OCI-LY1 (cell line): ENCODE measurements around the gene RAI14.

Experiments used
- H2AFZ ChIP-seq: fragments of 200-600 bp; sonication (generic), shearing (Covaris generic); 2 replicates; pipeline ENCODE4 v1.6.0; 2014; ENCODE audit warnings: antibody characterized with exemption, mild to moderate bottlenecking, low read length
- H3F3A ChIP-seq: fragments of 200-600 bp; sonication (generic), shearing (Covaris generic); 2 replicates; pipeline ENCODE4 v1.6.0; 2014; ENCODE audit warnings: mild to moderate bottlenecking, antibody characterized with exemption, low read length, moderate library complexity; ENCODE audit not compliant: insufficient read depth
- H3K27ac ChIP-seq: fragments of 200-600 bp; sonication (generic); 2 replicates; pipeline ENCODE4 v1.5.1; 2014; ENCODE audit warnings: low read length, mixed run types, mild to moderate bottlenecking, low read depth; ENCODE audit not compliant: poor library complexity, severe bottlenecking
- H3K27me3 ChIP-seq: fragments of 200-600 bp; sonication (generic); 2 replicates; pipeline ENCODE4 v1.6.0; 2014; ENCODE audit warnings: antibody characterized with exemption, mild to moderate bottlenecking, low read length, moderate library complexity; ENCODE audit not compliant: insufficient read depth
- H3K36me3 ChIP-seq: fragments of 200-600 bp; sonication (generic); 2 replicates; pipeline ENCODE4 v1.6.1; 2014; ENCODE audit warnings: mild to moderate bottlenecking, antibody characterized with exemption, low read length, moderate library complexity, mixed read lengths; ENCODE audit not compliant: insufficient read depth
- H3K4me1 ChIP-seq: fragments of 200-600 bp; sonication (generic); 2 replicates; pipeline ENCODE4 v1.5.1; 2014; ENCODE audit warnings: mild to moderate bottlenecking, low read length, moderate library complexity; ENCODE audit not compliant: insufficient read depth, severe bottlenecking
- H3K4me2 ChIP-seq: fragments of 200-600 bp; sonication (generic), shearing (Covaris generic); 2 replicates; pipeline ENCODE4 v1.6.1; 2014; ENCODE audit warnings: low read length
- H3K4me3 ChIP-seq: fragments of 200-600 bp; sonication (generic); 2 replicates; pipeline ENCODE4 v1.5.1; 2014; ENCODE audit warnings: low read length, low read depth, mild to moderate bottlenecking, mixed read lengths; ENCODE audit not compliant: poor library complexity, severe bottlenecking
- H3K79me2 ChIP-seq: fragments of 200-600 bp; shearing (Covaris generic); 2 replicates; pipeline ENCODE4 v1.6.1; 2016; ENCODE audit warnings: mixed run types, low read length, mixed read lengths; ENCODE audit not compliant: insufficient read depth
- H3K9ac ChIP-seq: fragments of 200-600 bp; sonication (generic), shearing (Covaris generic); 2 replicates; pipeline ENCODE4 v1.6.1; 2014; ENCODE audit warnings: mild to moderate bottlenecking, low read length, mixed read lengths
- H3K9me2 ChIP-seq: fragments of 200-600 bp; sonication (generic), shearing (Covaris generic); 2 replicates; pipeline ENCODE4 v1.6.1; 2014; ENCODE audit warnings: low read depth, mild to moderate bottlenecking, low read length, mixed read lengths
- H3K9me3 ChIP-seq: fragments of 200-600 bp; shearing (Covaris generic); 2 replicates; pipeline ENCODE4 v1.6.1; 2014; ENCODE audit warnings: low read length, mixed read lengths
- H4K20me1 ChIP-seq: fragments of 200-600 bp; sonication (generic), shearing (Covaris generic); 2 replicates; pipeline ENCODE4 v1.6.0; 2016; ENCODE audit warnings: mild to moderate bottlenecking, low read length; ENCODE audit not compliant: insufficient read depth
- EZH2 ChIP-seq: fragments of 200-600 bp; sonication (generic), shearing (Covaris generic); IDR thresholded peaks from 2 replicates; pipeline ENCODE4 v1.8.0; 2017; ENCODE audit warnings: borderline replicate concordance, mixed run types, mild to moderate bottlenecking, antibody characterized with exemption, low read length, moderate library complexity, mixed read lengths
- TF ChIP-seq, protein P1 (sequence below): fragments of 200-600 bp; sonication (generic), shearing (Covaris generic); IDR thresholded peaks from 2 replicates; pipeline ENCODE4 v1.5.1; 2017; ENCODE audit warnings: mild to moderate bottlenecking, antibody characterized with exemption, low read length, moderate library complexity, mixed read lengths

The RAI14 gene

DNA sequence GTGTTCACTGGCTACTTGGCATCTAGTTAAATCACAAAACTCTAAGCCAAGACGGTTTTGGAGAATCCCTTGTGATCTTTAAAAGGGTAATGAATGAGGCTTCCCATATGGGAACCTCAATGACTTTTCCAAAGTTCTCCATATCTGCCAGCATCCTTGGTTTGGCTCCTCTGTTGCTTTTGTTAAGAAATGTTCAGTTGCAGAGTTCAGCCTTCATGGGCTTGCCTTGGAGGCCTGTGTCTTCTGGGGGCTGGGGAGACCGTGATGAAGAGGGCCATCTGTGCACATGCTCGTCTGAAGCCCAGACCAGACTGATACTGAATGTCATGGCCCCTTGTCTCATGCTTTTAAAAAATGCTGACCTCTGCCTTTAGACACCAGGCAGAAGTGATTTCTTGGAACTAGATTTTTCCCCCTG lies 84.3 kb downstream of the RAI14 start:
- H3K79me2 ChIP-seq, result no peaks in the 10 kb centered on the region
- no peak overlapping the region for H3K4me2 ChIP-seq
- no peak overlapping the region for H3K4me3 ChIP-seq

DNA sequence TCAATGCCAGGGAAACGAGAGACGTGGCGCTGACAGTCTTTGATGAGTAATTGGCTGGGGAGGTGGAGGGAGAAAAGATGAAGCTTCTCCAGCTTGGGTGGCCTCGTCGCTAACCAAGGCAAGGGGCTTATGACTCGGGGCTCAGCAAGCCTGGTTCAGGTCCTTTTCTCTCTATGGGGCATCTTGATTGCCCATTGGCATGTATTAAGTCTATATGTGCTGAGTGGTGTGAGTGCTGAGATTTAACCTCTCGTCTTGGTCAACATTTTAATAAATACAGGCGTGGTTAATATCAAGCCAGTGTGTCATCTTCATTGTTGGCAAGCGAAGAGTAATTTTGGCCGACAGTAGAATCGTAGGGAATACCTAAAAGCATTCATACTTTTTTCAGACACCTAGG lies 85.9 kb downstream of the RAI14 start:
- Histone ChIP-seq H3F3A (no peaks in the 10 kb centered on the region), H3K4me3 (no peak overlapping the region), H3K4me2 (no peak overlapping the region), H2AFZ (no peak overlapping the region), H3K79me2 (no peaks in the 10 kb centered on the region), H3K9ac (no peak overlapping the region), H3K9me2 (no peaks in the 10 kb centered on the region), H4K20me1 (no peaks in the 10 kb centered on the region), H3K36me3 (no peaks in the 10 kb centered on the region), H3K4me1 (no peaks in the 10 kb centered on the region), H3K9me3 (no peaks in the 10 kb centered on the region), H3K27me3 (no peaks in the 10 kb centered on the region; the same call in 1 of the 2 replicates), H3K27ac (no peak overlapping the region)
- TF ChIP-seq, protein P1, sequence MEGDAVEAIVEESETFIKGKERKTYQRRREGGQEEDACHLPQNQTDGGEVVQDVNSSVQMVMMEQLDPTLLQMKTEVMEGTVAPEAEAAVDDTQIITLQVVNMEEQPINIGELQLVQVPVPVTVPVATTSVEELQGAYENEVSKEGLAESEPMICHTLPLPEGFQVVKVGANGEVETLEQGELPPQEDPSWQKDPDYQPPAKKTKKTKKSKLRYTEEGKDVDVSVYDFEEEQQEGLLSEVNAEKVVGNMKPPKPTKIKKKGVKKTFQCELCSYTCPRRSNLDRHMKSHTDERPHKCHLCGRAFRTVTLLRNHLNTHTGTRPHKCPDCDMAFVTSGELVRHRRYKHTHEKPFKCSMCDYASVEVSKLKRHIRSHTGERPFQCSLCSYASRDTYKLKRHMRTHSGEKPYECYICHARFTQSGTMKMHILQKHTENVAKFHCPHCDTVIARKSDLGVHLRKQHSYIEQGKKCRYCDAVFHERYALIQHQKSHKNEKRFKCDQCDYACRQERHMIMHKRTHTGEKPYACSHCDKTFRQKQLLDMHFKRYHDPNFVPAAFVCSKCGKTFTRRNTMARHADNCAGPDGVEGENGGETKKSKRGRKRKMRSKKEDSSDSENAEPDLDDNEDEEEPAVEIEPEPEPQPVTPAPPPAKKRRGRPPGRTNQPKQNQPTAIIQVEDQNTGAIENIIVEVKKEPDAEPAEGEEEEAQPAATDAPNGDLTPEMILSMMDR, result no peak
- TF ChIP-seq EZH2, result no peak

More for the DNA sequence above, 84.3 kb downstream of the RAI14 start:
- Histone ChIP-seq H3K36me3 (no peaks in the 10 kb centered on the region), H3K27ac (no peak overlapping the region), H3K9ac (no peak overlapping the region), H3K4me1 (no peaks in the 10 kb centered on the region), H3K9me3 (no peaks in the 10 kb centered on the region), H2AFZ (no peak overlapping the region), H4K20me1 (no peaks in the 10 kb centered on the region), H3K9me2 (no peaks in the 10 kb centered on the region), H3K27me3 (no peaks in the 10 kb centered on the region; the same call in 1 of the 2 replicates), H3F3A (no peaks in the 10 kb centered on the region)
- TF ChIP-seq, protein P1, result no peak
- no peak for TF ChIP-seq EZH2

DNA sequence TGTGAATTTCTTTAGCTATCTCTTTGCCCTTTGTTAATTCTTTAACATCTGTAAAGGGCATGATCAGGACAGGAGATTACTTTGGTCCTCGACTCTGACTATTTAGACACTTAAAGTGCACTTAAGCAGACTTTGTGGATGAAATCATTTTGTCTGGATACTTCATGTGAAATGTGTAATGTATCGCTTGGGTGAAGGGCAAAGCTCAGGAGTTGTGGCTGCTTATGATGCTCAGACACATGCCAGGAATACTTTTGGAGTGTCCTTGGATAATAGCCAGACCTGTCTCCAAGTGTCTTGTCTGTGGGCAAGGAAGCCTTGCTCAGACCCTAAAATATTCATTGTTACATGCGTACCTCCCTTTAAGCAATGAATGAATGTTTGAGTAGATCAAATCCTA lies 87.8 kb downstream of the RAI14 start:
- no peak overlapping the region for H3K4me3 ChIP-seq
- H3K79me2 ChIP-seq, result no peaks in the 10 kb centered on the region
- H3K4me1 ChIP-seq, result no peaks in the 10 kb centered on the region
- H3K9me2 ChIP-seq, result no peaks in the 10 kb centered on the region
- no peak overlapping the region for H2AFZ ChIP-seq
- H3F3A ChIP-seq, result no peaks in the 10 kb centered on the region
- no peaks in the 10 kb centered on the region for H3K36me3 ChIP-seq
- no peaks in the 10 kb centered on the region; the same call in 1 of the 2 replicates for H3K27me3 ChIP-seq
- H3K9me3 ChIP-seq, result no peaks in the 10 kb centered on the region
- TF ChIP-seq, protein P1, result no peak
- TF ChIP-seq EZH2, result no peak
- no peak overlapping the region for H3K27ac ChIP-seq
- H3K9ac ChIP-seq, result no peak overlapping the region
- H3K4me2 ChIP-seq, result no peak overlapping the region
- no peaks in the 10 kb centered on the region for H4K20me1 ChIP-seq
